Glutamatergic neuron (in vitro differentiated cells): ENCODE measurements around the gene MTF1. TPM values are rescaled to one million over a fixed set of nuclear protein-coding genes. Genes with fewer than 3 reads are reported as not detected.

Experiments used
- DNase-seq: peaks from one replicate; pipeline ENCODE4 v3.0.0; 2022
- H3K27ac Mint-ChIP-seq: one replicate; pipeline ENCODE4 v1.8.0; 2020; ENCODE audit warnings: mild to moderate bottlenecking, mixed read lengths, inconsistent platforms; ENCODE audit not compliant: unreplicated experiment
- H3K27me3 Mint-ChIP-seq: one replicate; pipeline ENCODE4 v1.8.0; 2020; ENCODE audit warnings: mild to moderate bottlenecking, moderate library complexity, mixed read lengths, inconsistent platforms; ENCODE audit not compliant: unreplicated experiment
- H3K36me3 Mint-ChIP-seq: one replicate; pipeline ENCODE4 v1.8.0; 2020; ENCODE audit warnings: mild to moderate bottlenecking, mixed read lengths, inconsistent platforms; ENCODE audit not compliant: unreplicated experiment
- H3K4me1 Mint-ChIP-seq: one replicate; pipeline ENCODE4 v1.8.0; 2020; ENCODE audit warnings: mild to moderate bottlenecking, low read depth, mixed read lengths, inconsistent platforms; ENCODE audit not compliant: unreplicated experiment
- H3K4me3 Mint-ChIP-seq: one replicate; pipeline ENCODE4 v1.8.0; 2020; ENCODE audit warnings: mild to moderate bottlenecking, mixed read lengths, inconsistent platforms; ENCODE audit not compliant: unreplicated experiment
- H3K9me3 Mint-ChIP-seq: one replicate; pipeline ENCODE4 v1.8.0; 2020; ENCODE audit warnings: mild to moderate bottlenecking, moderate library complexity, mixed read lengths, inconsistent platforms; ENCODE audit not compliant: unreplicated experiment
- total RNA-seq: library from RNA; stranded (reverse); fragmentation: NEBNext Ultra II Directional; extraction: Animal tissue kit (Norgen Biotek cat#: 25700); gene quantifications from one replicate; pipeline ENCODE4 v1.2.1, GENCODE V29; 2021; ENCODE audit not compliant: unreplicated experiment
- TF ChIP-seq, protein P1 (sequence below): fragments of 200-600 bp; sonication (generic); IDR thresholded peaks from one replicate; pipeline ENCODE4 v1.5.0; 2021; ENCODE audit not compliant: partially characterized antibody, unreplicated experiment

MTF1 gene
- total RNA-seq, 1 donor from 2014 or later, result 15.5 TPM

- TF ChIP-seq, protein P1, sequence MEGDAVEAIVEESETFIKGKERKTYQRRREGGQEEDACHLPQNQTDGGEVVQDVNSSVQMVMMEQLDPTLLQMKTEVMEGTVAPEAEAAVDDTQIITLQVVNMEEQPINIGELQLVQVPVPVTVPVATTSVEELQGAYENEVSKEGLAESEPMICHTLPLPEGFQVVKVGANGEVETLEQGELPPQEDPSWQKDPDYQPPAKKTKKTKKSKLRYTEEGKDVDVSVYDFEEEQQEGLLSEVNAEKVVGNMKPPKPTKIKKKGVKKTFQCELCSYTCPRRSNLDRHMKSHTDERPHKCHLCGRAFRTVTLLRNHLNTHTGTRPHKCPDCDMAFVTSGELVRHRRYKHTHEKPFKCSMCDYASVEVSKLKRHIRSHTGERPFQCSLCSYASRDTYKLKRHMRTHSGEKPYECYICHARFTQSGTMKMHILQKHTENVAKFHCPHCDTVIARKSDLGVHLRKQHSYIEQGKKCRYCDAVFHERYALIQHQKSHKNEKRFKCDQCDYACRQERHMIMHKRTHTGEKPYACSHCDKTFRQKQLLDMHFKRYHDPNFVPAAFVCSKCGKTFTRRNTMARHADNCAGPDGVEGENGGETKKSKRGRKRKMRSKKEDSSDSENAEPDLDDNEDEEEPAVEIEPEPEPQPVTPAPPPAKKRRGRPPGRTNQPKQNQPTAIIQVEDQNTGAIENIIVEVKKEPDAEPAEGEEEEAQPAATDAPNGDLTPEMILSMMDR, result no peak
- Mint-ChIP-seq H3K27me3 (no peaks in the 10 kb centered on the region), H3K36me3 (no peaks in the 10 kb centered on the region), H3K27ac (no peak overlapping the region), H3K4me1 (no peaks in the 10 kb centered on the region), H3K9me3 (peaks cover 2% of the 10 kb centered on the region), H3K4me3 (no peak overlapping the region)
- DNase-seq, result no peak
These were observed 18.7 kb upstream of the MTF1 start for GRCh38 chr1:37878071-37878470.

GRCh38 chr1:37875833-37876232, 16.4 kb upstream of the MTF1 start:
- Mint-ChIP-seq H3K4me3 (no peak overlapping the region), H3K27me3 (no peaks in the 10 kb centered on the region), H3K4me1 (no peaks in the 10 kb centered on the region), H3K27ac (no peak overlapping the region), H3K9me3 (peaks cover 2% of the 10 kb centered on the region), H3K36me3 (no peaks in the 10 kb centered on the region)
- no peak for DNase-seq
- TF ChIP-seq, protein P1, result no peak

DNA sequence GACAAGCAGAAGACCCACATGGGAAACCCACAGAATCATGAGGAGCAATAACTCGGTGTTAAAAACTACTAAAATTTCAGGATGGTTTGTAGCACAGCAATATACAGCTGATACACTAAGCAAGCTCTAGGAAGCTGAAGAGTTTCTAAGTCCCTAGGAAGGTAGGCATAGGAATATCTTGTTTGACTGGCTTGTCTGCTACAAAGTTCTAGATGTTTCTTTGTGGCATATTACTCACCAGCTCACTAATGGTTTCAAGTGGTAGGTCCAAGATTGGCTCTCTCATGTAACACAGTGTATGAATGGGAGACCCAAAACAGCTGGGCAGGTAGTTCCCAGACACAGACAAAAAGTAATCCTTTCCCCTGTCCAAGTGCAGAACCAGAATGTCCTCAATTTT, 13.3 kb upstream of the MTF1 start:
- H3K27me3 Mint-ChIP-seq, result no peaks in the 10 kb centered on the region
- H3K36me3 Mint-ChIP-seq, result no peaks in the 10 kb centered on the region
- peaks cover 2% of the 10 kb centered on the region for H3K9me3 Mint-ChIP-seq

DNA sequence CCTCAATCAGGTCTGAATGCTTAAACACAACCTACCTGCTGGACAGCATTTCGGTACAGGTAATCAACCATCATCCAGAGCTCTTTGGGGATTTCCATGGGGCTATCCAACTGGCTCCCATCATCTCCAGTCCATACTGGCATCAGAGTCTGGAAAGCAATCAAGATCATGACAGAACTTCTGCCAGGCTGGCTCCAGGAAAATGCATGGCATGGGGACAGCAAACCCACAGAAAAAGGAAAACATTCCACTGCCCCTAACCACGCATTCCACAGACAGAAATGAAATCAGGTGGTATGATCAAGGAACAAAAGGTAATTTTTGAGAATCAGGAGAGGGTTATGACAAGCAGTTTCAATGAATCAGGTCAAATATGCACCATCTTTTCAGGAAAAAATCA, 9.1 kb upstream of the MTF1 start:
- TF ChIP-seq, protein P1, result no peak
- DNase-seq, result no peak
- Mint-ChIP-seq H3K36me3 (no peaks in the 10 kb centered on the region), H3K9me3 (no peaks in the 10 kb centered on the region), H3K27me3 (no peaks in the 10 kb centered on the region), H3K27ac (no peak overlapping the region), H3K4me1 (no peaks in the 10 kb centered on the region), H3K4me3 (no peak overlapping the region)

More for the DNA sequence above, 13.3 kb upstream of the MTF1 start:
- Mint-ChIP-seq H3K27ac (no peak overlapping the region), H3K4me1 (no peaks in the 10 kb centered on the region), H3K4me3 (no peak overlapping the region)
- TF ChIP-seq, protein P1, result no peak
- DNase-seq, result no peak

DNA sequence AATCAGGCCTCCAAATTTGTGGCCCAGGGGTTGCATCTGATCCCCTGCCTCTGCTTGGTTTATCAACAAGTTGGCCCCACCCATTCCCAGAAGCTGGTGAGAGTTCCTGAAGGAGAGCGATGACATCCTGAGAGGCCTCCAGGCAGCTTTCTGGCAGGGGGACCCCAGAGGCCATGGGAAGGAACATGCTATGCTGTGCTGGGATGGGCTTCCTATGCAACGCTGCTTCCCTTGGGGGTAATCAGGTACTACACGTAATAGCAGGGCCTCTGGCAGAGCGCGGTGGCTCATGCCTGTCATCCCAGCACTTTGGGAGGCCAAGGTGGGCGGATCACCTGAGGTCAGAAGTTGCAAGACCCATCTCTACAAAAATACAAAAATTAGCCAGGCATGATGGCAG, 8.4 kb upstream of the MTF1 start:
- no peak overlapping the region for H3K27ac Mint-ChIP-seq
- TF ChIP-seq, protein P1, result no peak
- peak; percentile 19 for DNase-seq
- H3K4me1 Mint-ChIP-seq, result no peaks in the 10 kb centered on the region
- H3K27me3 Mint-ChIP-seq, result no peaks in the 10 kb centered on the region
- no peaks in the 10 kb centered on the region for H3K36me3 Mint-ChIP-seq
- no peak overlapping the region for H3K4me3 Mint-ChIP-seq
- H3K9me3 Mint-ChIP-seq, result no peaks in the 10 kb centered on the region
